Measurements from ENCODE around the gene CNNM2.

CNNM2 gene

DNA sequence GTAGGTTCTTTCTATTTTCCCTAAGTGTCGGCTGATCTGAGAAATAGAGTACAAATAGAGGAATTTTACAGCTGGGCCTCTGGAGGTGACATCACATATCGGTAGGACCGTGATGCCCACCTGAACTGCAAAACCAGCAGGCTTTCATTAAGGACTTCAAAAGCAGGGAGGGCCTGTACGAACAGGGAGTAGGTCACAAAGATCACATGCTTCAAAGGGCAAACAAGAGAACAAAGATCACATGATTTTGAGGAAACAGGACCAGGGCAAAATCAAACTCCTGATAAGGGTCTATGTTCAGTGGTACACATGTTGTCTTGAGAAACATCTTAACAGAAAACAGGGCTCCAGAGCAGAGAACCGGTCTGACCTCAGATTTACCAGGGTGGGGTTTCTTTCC is 88.9 kb downstream of the CNNM2 start:
- no peaks in the 10 kb centered on the region for H3K4me1 ChIP-seq (ENCODE audit: control insufficient read depth, low read depth, low read length)
- H3K27ac ChIP-seq (ENCODE audit: low read length), result no peak overlapping the region
- no peak overlapping the region for H3K9ac ChIP-seq (ENCODE audit: low read length)
- no peaks in the 10 kb centered on the region for H3K36me3 ChIP-seq (ENCODE audit: control insufficient read depth, low read depth, low read length)
- H3K4me3 ChIP-seq (ENCODE audit: low read length), result no peak overlapping the region
- no peaks in the 10 kb centered on the region for H3K9me3 ChIP-seq (ENCODE audit: control insufficient read depth, low read depth, low read length)
- no peaks in the 10 kb centered on the region for H3K27me3 ChIP-seq (ENCODE audit: control insufficient read depth, insufficient read depth, low read length)

DNA sequence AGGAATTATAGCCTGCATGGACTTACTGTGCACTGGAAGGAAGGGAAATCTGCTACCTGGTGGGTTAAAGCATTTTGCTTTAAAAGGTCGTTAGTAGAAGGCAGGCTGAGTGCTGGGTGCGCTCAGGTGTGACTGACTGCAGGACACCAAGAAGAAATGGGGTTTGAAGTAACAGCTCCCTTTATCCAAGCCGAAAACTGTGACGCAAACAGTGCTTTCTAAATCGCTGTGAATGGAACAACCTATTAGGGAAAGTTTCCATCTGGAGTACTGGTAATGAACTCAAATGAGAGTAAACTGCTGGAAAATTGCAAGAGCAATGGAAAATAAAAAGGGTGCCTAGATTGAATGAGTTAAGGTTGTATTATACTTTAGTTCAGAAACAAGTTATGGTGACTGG is 95.3 kb downstream of the CNNM2 start:
- no peaks in the 10 kb centered on the region for H3K4me1 ChIP-seq (ENCODE audit: control insufficient read depth, low read depth, low read length)
- no peaks in the 10 kb centered on the region for H3K9me3 ChIP-seq (ENCODE audit: control insufficient read depth, low read depth, low read length)
- H3K9ac ChIP-seq (ENCODE audit: low read length), result no peak overlapping the region
- no peak overlapping the region for H3K4me3 ChIP-seq (ENCODE audit: low read length)
- no peaks in the 10 kb centered on the region for H3K27me3 ChIP-seq (ENCODE audit: control insufficient read depth, insufficient read depth, low read length)
- H3K36me3 ChIP-seq (ENCODE audit: control insufficient read depth, low read depth, low read length), result no peaks in the 10 kb centered on the region
- no peak overlapping the region for H3K27ac ChIP-seq (ENCODE audit: low read length)

DNA sequence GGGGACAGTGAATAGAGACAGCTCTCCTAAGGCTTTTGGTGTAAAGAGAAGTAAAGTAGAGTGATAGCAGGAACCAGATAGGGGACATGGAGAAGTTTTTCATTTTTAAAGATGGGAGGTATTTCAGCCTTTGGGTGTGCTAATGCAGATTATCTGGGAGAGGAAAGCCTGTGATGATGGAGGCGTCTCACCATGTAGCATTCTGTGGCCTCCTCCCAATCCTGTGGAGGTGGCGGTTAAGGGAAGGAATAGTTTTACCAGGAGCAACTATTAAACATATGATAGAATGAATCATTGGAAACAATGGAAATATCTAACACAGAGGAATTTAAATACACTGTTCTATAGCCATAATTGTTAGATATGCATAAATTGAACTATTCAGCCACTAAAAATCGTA is 101.3 kb downstream of the CNNM2 start:
- Histone ChIP-seq H3K4me3 (ENCODE audit: low read length) (no peak overlapping the region), H3K9me3 (ENCODE audit: control insufficient read depth, low read depth, low read length) (no peaks in the 10 kb centered on the region), H3K27ac (ENCODE audit: low read length) (no peak overlapping the region), H3K36me3 (ENCODE audit: control insufficient read depth, low read depth, low read length) (no peaks in the 10 kb centered on the region), H3K27me3 (ENCODE audit: control insufficient read depth, insufficient read depth, low read length) (no peaks in the 10 kb centered on the region), H3K9ac (ENCODE audit: low read length) (no peak overlapping the region), H3K4me1 (ENCODE audit: control insufficient read depth, low read depth, low read length) (no peaks in the 10 kb centered on the region)

DNA sequence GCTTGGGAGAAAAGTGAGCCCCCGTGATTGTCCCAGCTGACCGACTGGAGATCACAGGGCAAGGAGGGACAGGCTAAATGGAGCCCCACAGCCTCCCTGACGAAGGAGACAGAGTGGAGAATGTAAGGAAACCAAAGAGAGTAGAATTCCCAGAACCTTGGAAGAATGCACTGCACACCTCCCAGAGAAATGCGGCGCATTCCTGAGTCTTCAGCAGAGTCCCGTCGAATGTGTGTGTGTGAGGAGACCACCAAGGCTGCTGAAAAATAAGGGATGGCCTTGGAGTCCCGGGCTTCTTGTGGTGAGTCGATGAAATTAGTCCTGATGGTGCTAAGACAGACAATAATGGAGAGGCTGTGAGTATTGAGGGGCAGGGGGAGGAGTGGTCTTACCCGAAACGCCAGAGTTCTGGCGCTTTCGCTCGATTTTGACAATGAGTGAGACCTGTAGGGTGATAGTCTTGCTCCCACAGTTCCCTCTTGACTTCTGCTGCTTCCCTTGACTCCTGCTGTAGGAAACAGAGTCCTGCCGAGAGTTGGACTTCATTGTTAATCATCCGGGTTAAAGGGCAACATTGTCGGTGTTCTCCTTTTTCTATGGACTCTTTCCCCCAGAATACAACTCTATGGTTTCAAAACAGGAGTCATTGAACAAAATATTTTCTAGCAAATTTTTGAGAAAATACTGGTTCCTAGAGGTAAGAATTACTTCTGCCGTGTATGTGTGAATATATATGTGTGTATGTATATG is 103.2 kb downstream of the CNNM2 start:
- no peak overlapping the region for H3K4me3 ChIP-seq (ENCODE audit: low read length)
- no peaks in the 10 kb centered on the region for H3K27me3 ChIP-seq (ENCODE audit: control insufficient read depth, insufficient read depth, low read length)
- H3K36me3 ChIP-seq (ENCODE audit: control insufficient read depth, low read depth, low read length), result no peaks in the 10 kb centered on the region
- no peaks in the 10 kb centered on the region for H3K4me1 ChIP-seq (ENCODE audit: control insufficient read depth, low read depth, low read length)
- no peaks in the 10 kb centered on the region for H3K9me3 ChIP-seq (ENCODE audit: control insufficient read depth, low read depth, low read length)
- H3K9ac ChIP-seq (ENCODE audit: low read length), result no peak overlapping the region
- no peak overlapping the region for H3K27ac ChIP-seq (ENCODE audit: low read length)

DNA sequence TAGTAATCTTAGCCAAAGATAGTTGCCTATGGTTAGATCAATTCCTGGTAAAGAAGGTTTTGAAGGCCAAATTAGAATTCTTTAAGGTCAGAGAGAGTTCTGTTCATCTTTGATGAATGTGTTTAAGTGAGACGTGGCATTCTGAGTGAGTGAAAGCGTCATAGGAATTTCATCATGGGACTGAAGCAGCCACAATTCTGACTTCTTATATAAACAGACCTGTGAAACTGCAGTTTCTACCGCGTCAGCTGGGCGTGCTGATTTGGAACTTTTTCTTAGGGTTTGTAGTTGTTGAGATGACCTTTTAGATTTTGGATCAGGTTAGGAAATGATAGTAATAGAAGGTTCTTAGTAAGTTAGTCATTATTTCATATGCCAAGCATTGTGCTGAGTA is 103.8 kb downstream of the CNNM2 start:
- no peaks in the 10 kb centered on the region for H3K36me3 ChIP-seq (ENCODE audit: control insufficient read depth, low read depth, low read length)
- no peaks in the 10 kb centered on the region for H3K9me3 ChIP-seq (ENCODE audit: control insufficient read depth, low read depth, low read length)
- no peak overlapping the region for H3K4me3 ChIP-seq (ENCODE audit: low read length)
- no peaks in the 10 kb centered on the region for H3K4me1 ChIP-seq (ENCODE audit: control insufficient read depth, low read depth, low read length)
- no peaks in the 10 kb centered on the region for H3K27me3 ChIP-seq (ENCODE audit: control insufficient read depth, insufficient read depth, low read length)
- no peak overlapping the region for H3K9ac ChIP-seq (ENCODE audit: low read length)
- H3K27ac ChIP-seq (ENCODE audit: low read length), result no peak overlapping the region

DNA sequence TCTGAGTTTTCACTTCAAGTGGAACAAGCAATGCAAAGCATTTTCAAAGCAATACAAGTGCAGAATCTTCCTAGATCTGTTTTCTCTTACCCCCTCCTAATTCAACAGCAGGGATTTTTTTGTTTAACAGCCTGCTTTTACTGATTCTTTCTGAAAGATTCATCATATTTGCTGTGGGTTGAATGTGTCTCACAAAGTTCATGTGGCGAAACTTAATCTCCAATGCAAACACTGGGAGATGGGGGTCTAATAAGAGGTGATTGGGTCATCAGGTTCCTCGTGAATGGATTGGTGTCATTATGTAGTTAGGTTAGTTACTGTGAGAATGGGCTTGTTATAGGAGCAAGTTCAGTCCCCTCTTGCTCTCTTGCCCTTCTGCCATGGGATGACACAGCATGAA is 107.6 kb downstream of the CNNM2 start:
- no peaks in the 10 kb centered on the region for H3K27me3 ChIP-seq (ENCODE audit: control insufficient read depth, insufficient read depth, low read length)
- no peaks in the 10 kb centered on the region for H3K9me3 ChIP-seq (ENCODE audit: control insufficient read depth, low read depth, low read length)
- no peaks in the 10 kb centered on the region for H3K4me1 ChIP-seq (ENCODE audit: control insufficient read depth, low read depth, low read length)
- H3K4me3 ChIP-seq (ENCODE audit: low read length), result no peak overlapping the region
- no peak overlapping the region for H3K9ac ChIP-seq (ENCODE audit: low read length)
- no peak overlapping the region for H3K27ac ChIP-seq (ENCODE audit: low read length)
- no peaks in the 10 kb centered on the region for H3K36me3 ChIP-seq (ENCODE audit: control insufficient read depth, low read depth, low read length)

DNA sequence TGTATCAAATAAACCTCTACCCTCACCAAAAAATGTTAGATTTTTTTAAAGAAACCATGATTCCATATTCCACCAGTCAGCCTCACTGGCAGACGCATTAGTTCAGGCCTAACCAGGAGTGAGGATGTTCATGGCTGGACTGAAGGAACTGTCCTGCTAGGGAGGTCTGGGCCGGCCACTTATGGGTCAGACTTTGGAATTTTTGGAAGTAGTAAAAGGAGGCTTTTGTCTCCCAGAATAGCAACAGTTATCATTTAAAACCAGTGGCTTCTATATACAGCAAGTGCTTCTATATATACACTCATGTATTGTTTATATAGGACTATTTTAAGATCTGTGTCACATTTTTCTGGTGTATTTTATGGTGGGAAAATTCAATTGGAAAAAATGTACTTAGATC is 120.5 kb downstream of the CNNM2 start:
- H3K4me1 ChIP-seq (ENCODE audit: control insufficient read depth, low read depth, low read length), result peaks cover 14% of the 10 kb centered on the region
- H3K9ac ChIP-seq (ENCODE audit: low read length), result no peak overlapping the region
- H3K4me3 ChIP-seq (ENCODE audit: low read length), result no peak overlapping the region
- no peaks in the 10 kb centered on the region for H3K27me3 ChIP-seq (ENCODE audit: control insufficient read depth, insufficient read depth, low read length)
- H3K9me3 ChIP-seq (ENCODE audit: control insufficient read depth, low read depth, low read length), result no peaks in the 10 kb centered on the region
- H3K27ac ChIP-seq (ENCODE audit: low read length), result no peak overlapping the region
- no peaks in the 10 kb centered on the region for H3K36me3 ChIP-seq (ENCODE audit: control insufficient read depth, low read depth, low read length)

DNA sequence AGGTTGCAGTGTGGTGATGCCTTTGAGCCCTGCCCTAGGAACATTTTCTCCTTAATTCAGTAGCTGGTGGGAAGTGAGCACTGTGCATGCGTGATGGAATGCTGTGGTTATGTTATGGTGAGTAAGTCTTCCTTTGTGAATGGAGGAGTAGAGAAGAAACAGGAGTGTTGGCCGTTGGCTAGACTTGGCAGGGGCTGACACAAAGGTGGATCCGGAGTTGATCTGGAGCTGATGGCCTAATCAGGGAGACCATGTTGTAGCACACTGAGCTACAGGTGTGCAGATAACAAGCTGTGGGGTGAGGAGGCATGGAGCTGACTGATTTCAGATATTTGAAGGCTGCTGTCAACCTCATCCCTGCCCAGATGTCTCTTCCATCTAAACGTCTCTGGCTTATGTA is 122.3 kb downstream of the CNNM2 start:
- Histone ChIP-seq H3K9ac (ENCODE audit: low read length) (no peak overlapping the region), H3K9me3 (ENCODE audit: control insufficient read depth, low read depth, low read length) (no peaks in the 10 kb centered on the region)

DNA sequence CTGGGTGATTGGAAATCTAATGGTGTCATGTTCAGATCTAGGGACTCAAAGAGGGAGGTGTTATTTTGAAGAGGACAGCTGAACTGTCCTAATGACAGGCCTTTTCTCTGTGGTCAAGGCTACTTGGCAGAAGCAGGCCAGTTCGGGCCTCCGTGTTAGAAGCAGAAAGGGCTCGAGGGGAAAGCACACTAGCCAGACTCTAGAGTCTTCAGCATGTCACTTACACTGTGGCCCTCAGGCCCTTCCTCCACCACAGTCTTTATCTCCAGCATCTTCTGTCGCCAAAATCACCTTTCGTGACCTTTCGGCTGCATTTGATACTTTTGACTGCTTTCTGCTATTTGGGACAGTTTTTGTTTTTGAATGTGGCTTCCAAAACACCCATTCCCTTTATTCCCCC is 123.3 kb downstream of the CNNM2 start:
- no peak overlapping the region for H3K9ac ChIP-seq (ENCODE audit: low read length)
- no peak overlapping the region for H3K27ac ChIP-seq (ENCODE audit: low read length)
- no peaks in the 10 kb centered on the region for H3K36me3 ChIP-seq (ENCODE audit: control insufficient read depth, low read depth, low read length)
- no peak overlapping the region for H3K4me3 ChIP-seq (ENCODE audit: low read length)
- peaks cover 24% of the 10 kb centered on the region for H3K4me1 ChIP-seq (ENCODE audit: control insufficient read depth, low read depth, low read length)
- no peaks in the 10 kb centered on the region for H3K9me3 ChIP-seq (ENCODE audit: control insufficient read depth, low read depth, low read length)
- H3K27me3 ChIP-seq (ENCODE audit: control insufficient read depth, insufficient read depth, low read length), result no peaks in the 10 kb centered on the region

More for the DNA sequence above, 122.3 kb downstream of the CNNM2 start:
- H3K27ac ChIP-seq (ENCODE audit: low read length), result no peak overlapping the region
- H3K4me3 ChIP-seq (ENCODE audit: low read length), result no peak overlapping the region
- H3K36me3 ChIP-seq (ENCODE audit: control insufficient read depth, low read depth, low read length), result no peaks in the 10 kb centered on the region
- no peaks in the 10 kb centered on the region for H3K27me3 ChIP-seq (ENCODE audit: control insufficient read depth, insufficient read depth, low read length)
- H3K4me1 ChIP-seq (ENCODE audit: control insufficient read depth, low read depth, low read length), result peaks cover 24% of the 10 kb centered on the region

DNA sequence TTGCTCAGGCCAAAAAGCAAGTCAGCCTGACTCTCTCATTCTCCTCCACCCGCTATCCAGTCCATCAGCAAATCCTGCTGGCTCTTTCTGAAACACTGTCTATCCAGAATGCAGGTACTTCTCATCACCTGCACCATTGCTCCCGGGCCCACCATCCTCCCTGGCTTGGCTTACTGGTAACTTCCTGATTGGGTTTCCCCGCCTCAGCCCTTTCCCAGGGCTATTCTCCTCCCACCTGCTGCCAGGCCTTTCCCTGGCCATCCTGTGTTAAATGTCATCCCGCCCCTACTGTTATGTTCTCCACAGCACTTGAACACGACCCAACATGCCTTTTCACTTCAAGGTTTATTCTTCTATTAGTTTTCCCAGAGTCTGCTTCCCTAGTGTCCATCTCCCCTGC is 124.0 kb downstream of the CNNM2 start:
- no peaks in the 10 kb centered on the region for H3K36me3 ChIP-seq (ENCODE audit: control insufficient read depth, low read depth, low read length)
- peak overlapping the region; percentile 34 for H3K27ac ChIP-seq (ENCODE audit: low read length)
- no peaks in the 10 kb centered on the region for H3K9me3 ChIP-seq (ENCODE audit: control insufficient read depth, low read depth, low read length)
- H3K27me3 ChIP-seq (ENCODE audit: control insufficient read depth, insufficient read depth, low read length), result no peaks in the 10 kb centered on the region
- H3K4me3 ChIP-seq (ENCODE audit: low read length), result no peak overlapping the region
- H3K9ac ChIP-seq (ENCODE audit: low read length), result no peak overlapping the region
- peaks cover 24% of the 10 kb centered on the region for H3K4me1 ChIP-seq (ENCODE audit: control insufficient read depth, low read depth, low read length)

DNA sequence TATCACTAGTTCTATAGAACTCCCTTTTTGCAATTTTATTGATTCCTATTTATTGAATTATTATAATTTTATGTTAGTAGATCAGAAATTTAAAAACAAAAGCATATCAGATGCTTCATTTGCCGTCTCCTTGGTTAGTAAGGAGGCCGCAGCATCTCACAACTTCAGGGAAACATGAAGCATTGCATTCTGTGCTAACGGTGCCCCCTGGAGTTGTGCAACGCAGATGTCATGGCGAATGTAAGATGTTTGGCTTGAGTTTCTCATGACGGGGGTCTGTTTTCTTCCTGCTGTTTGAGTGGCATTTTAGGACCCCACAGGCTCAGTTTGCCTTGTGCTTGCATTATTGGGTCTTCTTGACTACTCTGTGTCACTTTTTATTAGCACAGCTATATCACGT is 124.8 kb downstream of the CNNM2 start:
- H3K9me3 ChIP-seq (ENCODE audit: control insufficient read depth, low read depth, low read length), result no peaks in the 10 kb centered on the region
- peaks cover 24% of the 10 kb centered on the region for H3K4me1 ChIP-seq (ENCODE audit: control insufficient read depth, low read depth, low read length)
- no peak overlapping the region for H3K27ac ChIP-seq (ENCODE audit: low read length)
- H3K9ac ChIP-seq (ENCODE audit: low read length), result no peak overlapping the region
- no peak overlapping the region for H3K4me3 ChIP-seq (ENCODE audit: low read length)
- no peaks in the 10 kb centered on the region for H3K27me3 ChIP-seq (ENCODE audit: control insufficient read depth, insufficient read depth, low read length)
- no peaks in the 10 kb centered on the region for H3K36me3 ChIP-seq (ENCODE audit: control insufficient read depth, low read depth, low read length)

DNA sequence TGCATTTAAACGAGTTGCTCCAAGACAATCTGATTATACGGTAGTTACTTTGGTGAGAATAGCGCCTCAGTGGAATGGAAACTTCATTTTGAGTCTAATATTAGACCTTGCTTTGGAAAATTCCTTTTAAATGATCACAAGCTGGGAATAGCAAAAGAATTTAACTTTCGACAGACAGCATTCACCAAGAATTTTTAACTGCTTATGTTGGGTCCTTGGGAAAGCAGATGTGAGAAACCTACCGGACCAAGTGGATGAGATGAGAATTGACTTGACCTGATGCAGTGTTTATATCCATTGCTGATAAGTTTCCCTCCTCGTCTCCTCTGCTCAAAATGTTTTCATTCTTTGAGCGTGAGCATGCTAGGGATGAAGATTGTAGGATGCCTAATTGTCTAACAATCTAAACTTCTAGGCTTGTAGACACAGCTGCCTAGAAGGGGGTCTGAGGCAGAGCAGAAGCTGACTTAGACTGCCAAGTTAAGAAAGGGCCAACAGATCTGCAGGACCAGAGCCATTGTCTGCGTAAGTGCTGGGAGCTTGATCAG is 126.9 kb downstream of the CNNM2 start:
- Histone ChIP-seq H3K36me3 (ENCODE audit: control insufficient read depth, low read depth, low read length) (no peaks in the 10 kb centered on the region), H3K27ac (ENCODE audit: low read length) (no peak overlapping the region), H3K9me3 (ENCODE audit: control insufficient read depth, low read depth, low read length) (no peaks in the 10 kb centered on the region), H3K9ac (ENCODE audit: low read length) (no peak overlapping the region), H3K4me3 (ENCODE audit: low read length) (no peak overlapping the region), H3K4me1 (ENCODE audit: control insufficient read depth, low read depth, low read length) (peaks cover 24% of the 10 kb centered on the region), H3K27me3 (ENCODE audit: control insufficient read depth, insufficient read depth, low read length) (no peaks in the 10 kb centered on the region)
